Mesothelial cell of epicardium (in vitro differentiated cells): Measurements from ENCODE around the gene ILKAP. TPM values are rescaled to one million over a fixed set of nuclear protein-coding genes. Genes with fewer than 3 reads are reported as not detected.

ENCODE experiments used
- DNase-seq, 2 experiments: peaks; one replicate each; pipeline ENCODE4 v3.0.0; 2021; ENCODE audit warnings: low spot score in 2 of 2; ENCODE audit not compliant: unreplicated experiment in 2 of 2
- H3K27ac Mint-ChIP-seq: 2 replicates; pipeline ENCODE4 v1.8.0; 2021; ENCODE audit warnings: mixed read lengths
- H3K27me3 Mint-ChIP-seq: 2 replicates; pipeline ENCODE4 v1.8.0; 2021; ENCODE audit warnings: low read depth, mixed read lengths
- H3K36me3 Mint-ChIP-seq: 2 replicates; pipeline ENCODE4 v1.8.0; 2021; ENCODE audit warnings: mixed read lengths
- H3K4me1 Mint-ChIP-seq: 2 replicates; pipeline ENCODE4 v1.8.0; 2021; ENCODE audit warnings: mixed read lengths
- H3K4me3 Mint-ChIP-seq: 2 replicates; pipeline ENCODE4 v1.8.0; 2021; ENCODE audit warnings: mild to moderate bottlenecking, moderate library complexity, mixed read lengths
- H3K9me3 Mint-ChIP-seq: 2 replicates; pipeline ENCODE4 v1.8.0; 2021; ENCODE audit warnings: mixed read lengths
- total RNA-seq: library from RNA; stranded (reverse); gene quantifications from 3 replicates; pipeline ENCODE4 v1.2.1, GENCODE V29; 2021
- TF ChIP-seq, protein P1 (sequence below): fragments of 200-600 bp; sonication (generic); IDR thresholded peaks from one replicate; pipeline ENCODE4 v1.5.0; 2021; ENCODE audit warnings: antibody characterized with exemption; ENCODE audit not compliant: unreplicated experiment

ILKAP gene
- total RNA-seq, 1 donor from 2014 or later = 54.0 TPM

DNA sequence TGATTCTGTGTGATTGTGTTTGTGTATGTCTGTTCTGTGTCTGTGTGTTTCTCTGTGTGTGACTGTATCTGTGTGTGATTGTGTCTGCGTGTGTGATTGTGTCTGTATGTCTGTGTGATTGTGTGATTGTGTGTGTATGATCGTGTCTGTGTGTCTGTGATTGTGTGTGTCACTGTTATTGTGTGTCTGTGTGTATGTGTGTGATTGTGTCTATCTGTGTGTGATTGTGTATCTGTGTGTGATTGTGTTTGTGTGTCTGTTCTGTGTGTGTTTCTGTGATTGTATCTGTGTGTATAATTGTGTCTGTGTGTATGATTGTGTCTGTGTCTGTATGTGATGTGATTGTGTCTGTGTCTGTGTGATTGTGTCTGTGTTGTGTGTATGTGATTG, 76.7 kb downstream of the ILKAP start:
- no peak for DNase-seq
- TF ChIP-seq, protein P1, sequence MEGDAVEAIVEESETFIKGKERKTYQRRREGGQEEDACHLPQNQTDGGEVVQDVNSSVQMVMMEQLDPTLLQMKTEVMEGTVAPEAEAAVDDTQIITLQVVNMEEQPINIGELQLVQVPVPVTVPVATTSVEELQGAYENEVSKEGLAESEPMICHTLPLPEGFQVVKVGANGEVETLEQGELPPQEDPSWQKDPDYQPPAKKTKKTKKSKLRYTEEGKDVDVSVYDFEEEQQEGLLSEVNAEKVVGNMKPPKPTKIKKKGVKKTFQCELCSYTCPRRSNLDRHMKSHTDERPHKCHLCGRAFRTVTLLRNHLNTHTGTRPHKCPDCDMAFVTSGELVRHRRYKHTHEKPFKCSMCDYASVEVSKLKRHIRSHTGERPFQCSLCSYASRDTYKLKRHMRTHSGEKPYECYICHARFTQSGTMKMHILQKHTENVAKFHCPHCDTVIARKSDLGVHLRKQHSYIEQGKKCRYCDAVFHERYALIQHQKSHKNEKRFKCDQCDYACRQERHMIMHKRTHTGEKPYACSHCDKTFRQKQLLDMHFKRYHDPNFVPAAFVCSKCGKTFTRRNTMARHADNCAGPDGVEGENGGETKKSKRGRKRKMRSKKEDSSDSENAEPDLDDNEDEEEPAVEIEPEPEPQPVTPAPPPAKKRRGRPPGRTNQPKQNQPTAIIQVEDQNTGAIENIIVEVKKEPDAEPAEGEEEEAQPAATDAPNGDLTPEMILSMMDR = no peak
- Mint-ChIP-seq H3K9me3 (no peaks in the 10 kb centered on the region), H3K27me3 (no peaks in the 10 kb centered on the region), H3K27ac (no peak overlapping the region), H3K4me3 (no peak overlapping the region), H3K36me3 (no peaks in the 10 kb centered on the region), H3K4me1 (no peaks in the 10 kb centered on the region)

DNA sequence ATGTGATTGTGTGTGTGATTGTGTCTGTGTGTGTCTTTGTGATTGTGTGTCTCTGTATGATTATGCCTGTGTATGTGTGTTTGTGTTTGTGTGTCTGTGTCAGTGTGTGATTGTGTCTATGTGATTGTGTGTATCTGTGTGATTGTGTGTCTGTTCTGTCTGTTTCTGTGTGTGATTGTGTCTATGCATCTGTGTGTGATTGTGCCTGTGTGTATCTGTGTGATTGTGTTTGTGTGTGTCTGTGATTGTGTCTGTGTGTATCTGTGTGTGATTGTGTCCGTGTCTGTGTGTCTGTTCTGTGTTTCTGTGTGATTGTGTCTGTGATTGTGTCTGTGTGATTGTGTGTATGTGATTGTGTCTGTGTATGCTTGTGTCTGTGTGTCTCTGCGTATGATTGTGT, 77.2 kb downstream of the ILKAP start:
- no peaks in the 10 kb centered on the region for H3K9me3 Mint-ChIP-seq
- no peak overlapping the region for H3K27ac Mint-ChIP-seq
- H3K4me1 Mint-ChIP-seq = no peaks in the 10 kb centered on the region
- H3K4me3 Mint-ChIP-seq = no peak overlapping the region
- TF ChIP-seq, protein P1 = no peak
- no peaks in the 10 kb centered on the region for H3K27me3 Mint-ChIP-seq
- no peak for DNase-seq
- no peaks in the 10 kb centered on the region for H3K36me3 Mint-ChIP-seq

DNA sequence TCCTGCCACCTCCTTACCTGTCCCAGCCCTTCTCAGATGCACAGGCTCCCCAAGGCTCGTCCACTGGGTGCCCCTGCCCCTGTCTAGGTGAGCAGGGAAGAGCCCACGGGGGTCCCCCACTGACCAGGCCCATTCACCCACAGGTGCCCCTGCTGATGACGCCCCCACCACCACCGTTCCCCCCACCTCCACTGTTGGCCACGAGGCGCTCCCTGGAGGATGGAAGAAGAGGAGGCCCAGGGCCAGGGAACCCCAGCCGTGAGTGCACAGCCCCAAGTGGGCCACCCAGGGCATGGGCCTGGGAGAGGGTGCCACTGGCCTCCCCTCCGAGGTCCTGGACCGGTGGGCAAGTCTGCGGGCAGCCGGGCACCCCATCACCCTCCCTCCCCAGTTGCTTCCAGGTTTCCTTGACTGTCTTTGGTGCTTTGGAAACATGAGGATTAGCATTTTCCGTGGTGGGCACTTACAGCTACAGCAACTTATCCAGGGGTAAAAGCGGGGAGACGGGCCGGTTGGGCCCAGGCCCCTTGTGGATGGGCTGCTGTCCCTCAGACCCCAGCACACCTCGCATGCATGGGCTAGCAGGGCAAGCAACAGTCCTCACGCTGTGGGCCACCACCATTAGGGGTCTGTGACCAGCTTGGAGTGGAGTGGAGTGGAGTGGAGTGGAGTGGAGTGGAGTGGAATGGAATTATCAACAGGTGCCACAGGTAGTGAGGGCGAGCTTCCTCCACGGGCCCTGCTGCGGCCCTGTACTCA, 78.2 kb downstream of the ILKAP start:
- TF ChIP-seq, protein P1 = no peak
- no peak for DNase-seq

DNA sequence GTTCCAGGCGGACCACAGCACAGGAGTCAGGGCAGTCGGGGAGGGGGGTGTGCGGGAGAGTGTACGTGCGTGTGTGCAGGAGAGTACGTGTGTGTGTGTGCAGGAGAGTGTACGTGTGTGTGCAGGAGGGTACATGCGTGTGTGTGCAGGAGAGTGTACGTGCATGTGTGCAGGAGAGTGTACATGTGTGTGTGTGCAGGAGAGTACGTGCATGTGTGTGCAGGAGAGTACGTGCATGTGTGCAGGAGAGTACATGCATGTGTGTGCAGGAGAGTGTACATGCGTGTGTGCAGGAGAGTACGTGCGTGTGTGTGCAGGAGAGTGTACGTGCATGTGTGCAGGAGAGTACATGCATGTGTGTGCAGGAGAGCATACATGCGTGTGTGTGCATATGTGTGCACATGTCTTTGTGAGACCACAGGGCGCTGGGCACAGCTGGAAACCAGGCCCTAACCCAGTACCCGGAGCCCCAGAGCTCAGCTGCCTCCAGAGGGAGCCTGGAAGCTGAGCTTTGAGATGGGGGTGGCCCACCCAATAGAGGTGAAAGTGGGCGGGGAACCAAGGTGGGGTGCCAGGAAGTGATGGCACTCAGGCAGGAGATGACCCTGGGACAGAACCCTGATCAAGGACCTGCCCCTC, 78.9 kb downstream of the ILKAP start:
- peaks cover 7% of the 10 kb centered on the region for H3K27me3 Mint-ChIP-seq
- no peak overlapping the region for H3K27ac Mint-ChIP-seq
- H3K4me1 Mint-ChIP-seq = peaks cover 3% of the 10 kb centered on the region
- H3K4me3 Mint-ChIP-seq = no peak overlapping the region
- TF ChIP-seq, protein P1 = no peak
- DNase-seq = no peak
- no peaks in the 10 kb centered on the region for H3K9me3 Mint-ChIP-seq
- H3K36me3 Mint-ChIP-seq = no peaks in the 10 kb centered on the region

More for the DNA sequence above, 78.2 kb downstream of the ILKAP start:
- H3K27me3 Mint-ChIP-seq = peaks cover under 1% of the 10 kb centered on the region
- no peaks in the 10 kb centered on the region for H3K36me3 Mint-ChIP-seq
- no peak overlapping the region for H3K4me3 Mint-ChIP-seq
- H3K27ac Mint-ChIP-seq = no peak overlapping the region
- H3K9me3 Mint-ChIP-seq = no peaks in the 10 kb centered on the region
- H3K4me1 Mint-ChIP-seq = peaks cover 3% of the 10 kb centered on the region

DNA sequence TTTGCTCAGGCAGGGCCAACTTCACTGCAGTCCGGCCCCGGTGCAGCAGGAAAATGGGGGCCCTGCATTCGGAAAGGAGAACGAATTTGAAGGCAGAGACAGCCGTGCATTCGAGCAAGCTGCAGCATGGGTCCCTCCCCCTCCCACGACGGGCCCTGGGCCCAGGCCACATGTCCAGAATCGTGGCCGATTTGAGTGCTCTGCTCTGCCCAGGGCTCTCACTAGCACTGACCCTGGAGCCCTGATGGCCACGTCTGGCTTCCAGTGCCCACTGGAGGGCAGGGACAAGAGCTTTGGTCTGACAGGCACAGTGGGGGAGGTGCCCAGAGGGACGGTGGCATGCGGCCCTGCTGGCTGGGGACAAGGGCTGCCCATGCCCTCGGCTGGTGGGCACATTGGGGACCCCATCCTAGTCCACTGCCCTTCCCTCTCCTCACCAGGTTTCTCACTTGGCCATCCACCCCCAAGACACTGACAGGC, 79.5 kb downstream of the ILKAP start:
- TF ChIP-seq, protein P1 = no peak
- H3K27me3 Mint-ChIP-seq = peaks cover 11% of the 10 kb centered on the region
- H3K27ac Mint-ChIP-seq = no peak overlapping the region

More for the DNA sequence above, 79.5 kb downstream of the ILKAP start:
- Mint-ChIP-seq H3K4me3 (no peak overlapping the region), H3K36me3 (no peaks in the 10 kb centered on the region), H3K9me3 (no peaks in the 10 kb centered on the region), H3K4me1 (peaks cover 3% of the 10 kb centered on the region)
- DNase-seq = no peak
